HepG2 (cell line): ENCODE measurements around the gene CRMP1. TPM values are rescaled to one million over a fixed set of nuclear protein-coding genes. Genes with fewer than 3 reads are reported as not detected.

Experiments used
- ATAC-seq: fragments of 200-7000 bp; cut with Tn5 transposase; 3 replicates; pipeline ENCODE4 v1.9.1; 2020; ENCODE audit warnings: mild to moderate bottlenecking, moderate library complexity
- BruUV-seq: library from RNA; stranded (reverse); fragments of 400-500 nt; replicated peaks from 2 replicates; lab custom pipeline; 2021; lab: Mats Ljungman, UMichigan
- CTCF ChIA-PET: fragments of 300-600 bp; formaldehyde crosslinking; extraction: SDS; loops from one replicate; lab custom pipeline; 2021; ENCODE audit warnings: low total read pairs, inconsistent platforms, low intra/inter-chr PET ratio; lab: Yijun Ruan, JAX
- POLR2A ChIA-PET: fragments of 350-600 bp; sonication (Branson Sonifier 250); formaldehyde crosslinking; loops from one replicate; lab custom pipeline; 2020; ENCODE audit warnings: antibody characterized with exemption, inconsistent platforms; lab: Yijun Ruan, JAX
- DNase-seq: peaks from one replicate; pipeline ENCODE4 v3.0.0-alpha.2; 2015; ENCODE audit warnings: low spot score
- FAIRE-seq: peaks from 3 replicates; lab custom pipeline; 2011; peaks lifted over from hg19 to GRCh38; lab: Jason Lieb, UNC
- H2AFZ ChIP-seq: one replicate; pipeline ENCODE4 v1.6.1; 2011; ENCODE audit warnings: low read length, inconsistent platforms
- H3K27ac ChIP-seq: fragments of 300-600 bp; 3 replicates; pipeline ENCODE4 v1.8.0; 2011; ENCODE audit warnings: mixed run types, mild to moderate bottlenecking, mixed read lengths, low read length, inconsistent platforms; ENCODE audit not compliant: insufficient read depth; ENCODE audit errors: extremely low read length
- H3K27me3 ChIP-seq, 2 experiments: fragments of 200-600 bp in 1 of 2; 2 replicates in 1 of 2; 3 replicates in 1 of 2; pipeline versions ENCODE4 v1.6.0 to v1.8.0; 2011; ENCODE audit warnings: low read length in 2 of 2, mild to moderate bottlenecking in 2 of 2, moderate library complexity in 2 of 2, inconsistent platforms in 1 of 2; ENCODE audit not compliant: insufficient read depth in 2 of 2, control insufficient read depth in 1 of 2
- H3K36me3 ChIP-seq, 2 experiments: fragments of 200-600 bp in 1 of 2; replicated peaks in 1 of 2; 2 replicates in 1 of 2; 3 replicates in 1 of 2; pipeline versions ENCODE4 v1.5.1 to v1.8.0; 2011; ENCODE audit warnings: low read length in 2 of 2, inconsistent platforms in 1 of 2; ENCODE audit not compliant: insufficient read depth in 2 of 2, control insufficient read depth in 1 of 2
- H3K4me1 ChIP-seq: 2 replicates; pipeline ENCODE4 v1.5.1; 2012; ENCODE audit warnings: low read length, inconsistent platforms; ENCODE audit not compliant: insufficient read depth
- H3K4me2 ChIP-seq: 2 replicates; pipeline ENCODE4 v1.6.0; 2011; ENCODE audit warnings: low read depth, low read length, inconsistent platforms
- H3K4me3 ChIP-seq, 3 experiments: fragments of 200-600 bp in 1 of 3; sonication (generic), shearing (Covaris generic) in 1 of 3; replicated peaks in 1 of 3; 2 replicates each; pipeline ENCODE4 v1.5.1; 2011 to 2016; ENCODE audit warnings: low read length in 3 of 3, inconsistent platforms in 2 of 3, low read depth in 2 of 3, mild to moderate bottlenecking in 2 of 3, control low read depth in 1 of 3, mixed read lengths in 1 of 3; ENCODE audit not compliant: insufficient read depth in 1 of 3
- H3K79me2 ChIP-seq: one replicate; pipeline ENCODE4 v1.6.1; 2011; ENCODE audit warnings: low read length, inconsistent platforms; ENCODE audit not compliant: insufficient read depth
- H3K9ac ChIP-seq: 2 replicates; pipeline ENCODE4 v1.6.0; 2011; ENCODE audit warnings: mild to moderate bottlenecking, low read depth, low read length, inconsistent platforms; ENCODE audit not compliant: insufficient read depth
- H3K9me3 ChIP-seq: 2 replicates; pipeline ENCODE4 v1.5.1; 2012; ENCODE audit warnings: mild to moderate bottlenecking, low read length
- H4K20me1 ChIP-seq: 2 replicates; pipeline ENCODE4 v1.6.0; 2011; ENCODE audit warnings: inconsistent platforms, mild to moderate bottlenecking, low read length, moderate library complexity; ENCODE audit not compliant: insufficient read depth
- CBX2 ChIP-seq, 2 experiments: fragments of 200-600 bp in 1 of 2; sonication (generic); formaldehyde crosslinking in 1 of 2; IDR thresholded peaks; 2 replicates each; pipeline versions ENCODE4 v1.7.0 to v1.8.1; 2018 to 2022; ENCODE audit warnings: low read depth in 2 of 2, low read length in 1 of 2, mild to moderate bottlenecking in 1 of 2, missing genetic modification reagents in 1 of 2
- HDAC1 ChIP-seq: sonication (generic); formaldehyde crosslinking; IDR thresholded peaks from 2 replicates; pipeline ENCODE4 v1.5.1; 2020; ENCODE audit warnings: mild to moderate bottlenecking, missing genetic modification reagents
- RAD51 ChIP-seq: fragments of 450-650 bp; IDR thresholded peaks from 2 replicates; pipeline ENCODE4 v1.6.1; 2016; ENCODE audit warnings: borderline replicate concordance
- ZBTB40 ChIP-seq, 2 experiments: fragments of 450-650 bp in 1 of 2; sonication (generic) in 1 of 2; formaldehyde crosslinking in 1 of 2; IDR thresholded peaks; 2 replicates each; pipeline versions ENCODE4 v1.6.1 to v1.8.0; 2016 to 2022; ENCODE audit warnings: antibody characterized with exemption in 1 of 2, mild to moderate bottlenecking in 1 of 2, missing genetic modification reagents in 1 of 2
- ZNF441 ChIP-seq: sonication (generic); formaldehyde crosslinking; IDR thresholded peaks from 2 replicates; pipeline ENCODE4 v1.7.0; 2021; ENCODE audit warnings: missing genetic modification reagents, borderline replicate concordance
- WGBS: methylation state at CpG from one replicate; pipeline ENCODE4 v1.1.6; 2017; ENCODE audit warnings: low lambda C conversion rate; 5-methylcytosine and 5-hydroxymethylcytosine counted together
- in situ Hi-C: cut with HindIII; loops from 2 replicates; pipeline ENCODE4 v1.10.0; 2017; ENCODE audit warnings: low pct_unique_long_range_greater_than_20kb; ENCODE audit not compliant: extremely low pct_ligation_motif_present
- intact Hi-C: fragments of 100-400 bp; cut with micrococcal nuclease; formaldehyde crosslinking; loops from one replicate; pipeline ENCODE4 v1.10.0; 2022; ENCODE audit not compliant: unreplicated experiment
- polyA plus RNA-seq, 8 experiments: library from polyadenylated mRNA; depleted of rRNA in 3 of 8; stranded (reverse) in 7 of 8; unstranded in 1 of 8; fragments of >200 nt; fragmentation: Illumina TruSeq in 4 of 8; extraction: Trizol in 4 of 8; gene quantifications; 2 replicates each; pipeline versions ENCODE4 v1.2.1 to v1.2.3, GENCODE V29; 2011 to 2016; ENCODE audit warnings: low read depth in 4 of 8, missing spikeins in 1 of 8, mixed read lengths in 1 of 8; ENCODE audit not compliant: insufficient read depth in 1 of 8
- total RNA-seq, 5 experiments: library from RNA; depleted of rRNA; stranded (reverse); fragments of >200 nt; fragmentation: Illumina TruSeq; extraction: Trizol; gene quantifications; 2 replicates each; pipeline ENCODE4 v1.2.3, GENCODE V29; 2016; ENCODE audit warnings: low read depth in 1 of 5

Gene CRMP1
- total and polyA plus RNA-seq, 2 of the 13 experiments (the other 11 are each of a cell fraction or from before 2014, with no cell fraction given) = not detected

DNA sequence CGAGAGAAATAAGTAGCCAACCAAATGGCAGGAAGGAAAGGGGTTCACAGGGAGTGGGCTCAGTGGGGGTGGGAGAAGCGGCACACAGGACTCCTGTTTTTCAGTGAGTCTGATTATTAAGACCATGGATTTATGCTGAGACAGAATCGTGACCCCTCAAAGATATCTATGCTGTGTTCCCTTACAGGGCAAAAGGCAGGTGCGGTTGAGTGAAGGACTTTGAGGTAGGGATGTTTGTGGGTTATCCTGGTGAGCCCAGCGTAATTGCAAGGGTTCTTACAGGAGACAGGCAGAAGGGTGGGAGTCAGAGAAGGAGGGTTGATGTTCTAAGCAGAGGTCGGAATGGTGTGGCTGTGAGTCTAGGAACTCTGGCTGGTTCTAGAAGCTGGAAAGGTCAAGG, 108.9 kb downstream of the CRMP1 start (continued):
- TF ChIP-seq ZBTB40 (IDR thresholded peaks at IDR 0.05) (no peak), ZBTB40 (CRISPR knock-in tag; IDR thresholded peaks at IDR 0.05) (no peak)

DNA sequence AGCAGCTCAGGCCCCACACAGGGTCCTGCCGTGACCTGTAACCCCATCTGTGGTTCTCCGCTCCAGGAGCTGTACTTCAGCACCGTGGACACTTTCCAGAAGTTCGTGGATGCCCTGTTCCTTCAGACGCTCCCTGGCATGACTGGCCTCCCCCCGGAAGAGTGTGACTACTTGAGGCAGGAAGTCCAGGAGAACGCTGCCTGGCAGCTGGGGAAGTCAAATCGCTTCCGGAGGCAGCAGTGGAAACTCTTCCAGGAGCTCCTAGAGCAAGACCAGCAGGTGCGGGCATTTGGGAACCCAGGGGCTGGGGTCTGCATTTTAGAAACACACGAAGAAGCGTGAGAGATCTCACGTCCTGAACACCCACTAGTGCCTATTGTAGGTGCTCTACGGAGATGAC, 109.4 kb downstream of the CRMP1 start:
- Histone ChIP-seq H3K9me3 (no peaks in the 10 kb centered on the region), H3K27me3 (no peaks in the 10 kb centered on the region; a peak in 1 of 5 replicates), H3K4me2 (no peak overlapping the region), H3K36me3 (peaks cover 17 to 40% of the 10 kb centered on the region in 2 experiments), H3K9ac (no peak overlapping the region), H3K4me1 (no peaks in the 10 kb centered on the region), H3K27ac (no peak overlapping the region), H2AFZ (no peak overlapping the region), H3K4me3 (no peak overlapping the region), H3K79me2 (no peaks in the 10 kb centered on the region), H4K20me1 (no peaks in the 10 kb centered on the region)
- no peak for DNase-seq
- FAIRE-seq = no peak
- intact Hi-C loops = no loop called here
- in situ Hi-C loops = no loop called here
- ChIA-PET POLR2A (no interaction called here), CTCF (no interaction called here)
- 98% methylated on average over 7 of the region's 14 CpGs for WGBS
- ATAC-seq = no peak
- no TSS peak for BruUV-seq
- no peak for TF ChIP-seq CBX2 (IDR thresholded peaks at IDR 0.05; ENCODE audit: low read depth, low read length)
- no peak for TF ChIP-seq CBX2 (CRISPR knock-in tag; IDR thresholded peaks at IDR 0.05; ENCODE audit: low read depth)
- TF ChIP-seq ZNF441 (CRISPR knock-in tag) = no peak
- no peak for TF ChIP-seq HDAC1
- no peak for TF ChIP-seq RAD51
